GM23338 (cell line): ENCODE data around the gene NSRP1. TPM values are rescaled to one million over a fixed set of nuclear protein-coding genes. Genes with fewer than 3 reads are reported as not detected.

Source experiments
- ATAC-seq: fragments of 200-7000 bp; cut with Tn5 transposase; 3 replicates; pipeline ENCODE4 v1.9.1; 2020
- DNase-seq: peaks from one replicate; pipeline ENCODE4 v3.0.0-alpha.2; 2015; ENCODE audit warnings: low spot score
- H2AFZ ChIP-seq: fragments of 200-600 bp; sonication (generic); 2 replicates; pipeline ENCODE4 v1.8.0; 2016; ENCODE audit warnings: antibody characterized with exemption, mild to moderate bottlenecking, moderate library complexity
- H3F3A ChIP-seq: fragments of 200-600 bp; sonication (generic); replicated peaks from 2 replicates; pipeline ENCODE4 v1.8.0; 2017; ENCODE audit warnings: antibody characterized with exemption, mixed run types, low read depth
- H3K27ac ChIP-seq: fragments of 200-600 bp; sonication (generic); 2 replicates; pipeline ENCODE4 v1.6.1; 2016; ENCODE audit warnings: low read depth
- H3K27me3 ChIP-seq: fragments of 200-600 bp; sonication (generic); 2 replicates; pipeline ENCODE4 v1.8.0; 2016; ENCODE audit warnings: mild to moderate bottlenecking, mixed run types, moderate library complexity; ENCODE audit not compliant: insufficient read depth
- H3K36me3 ChIP-seq: fragments of 200-600 bp; sonication (generic); 2 replicates; pipeline ENCODE4 v1.8.0; 2016; ENCODE audit warnings: mild to moderate bottlenecking; ENCODE audit not compliant: insufficient read depth
- H3K4me1 ChIP-seq: fragments of 200-600 bp; sonication (generic); 2 replicates; pipeline ENCODE4 v1.8.0; 2016; ENCODE audit warnings: mild to moderate bottlenecking, moderate library complexity; ENCODE audit not compliant: insufficient read depth
- H3K4me2 ChIP-seq: fragments of 200-600 bp; sonication (generic); 2 replicates; pipeline ENCODE4 v1.7.1; 2017; ENCODE audit warnings: mixed run types
- H3K4me3 ChIP-seq: fragments of 200-600 bp; sonication (generic); 2 replicates; pipeline ENCODE4 v1.6.1; 2016; ENCODE audit warnings: mixed run types
- H3K79me2 ChIP-seq: fragments of 200-600 bp; sonication (generic); replicated peaks from 2 replicates; pipeline ENCODE4 v1.8.0; 2017; ENCODE audit warnings: mild to moderate bottlenecking; ENCODE audit not compliant: insufficient read depth
- H3K9me2 ChIP-seq: fragments of 200-600 bp; sonication (generic); 2 replicates; pipeline ENCODE4 v1.8.0; 2017; ENCODE audit not compliant: insufficient read depth
- H4K20me1 ChIP-seq: fragments of 200-600 bp; sonication (generic); replicated peaks from 2 replicates; pipeline ENCODE4 v1.8.0; 2017; ENCODE audit warnings: mild to moderate bottlenecking; ENCODE audit not compliant: insufficient read depth
- H3K27ac Mint-ChIP-seq: 2 replicates; pipeline ENCODE4 v1.8.0; 2020; ENCODE audit warnings: inconsistent platforms, mild to moderate bottlenecking, moderate library complexity, mixed read lengths
- H3K27me3 Mint-ChIP-seq: 3 replicates; pipeline ENCODE4 v1.8.0; 2022; ENCODE audit warnings: low read depth, mild to moderate bottlenecking, moderate library complexity, mixed read lengths, inconsistent platforms; ENCODE audit not compliant: insufficient read depth, poor library complexity
- H3K36me3 Mint-ChIP-seq: 3 replicates; pipeline ENCODE4 v1.8.0; 2021; ENCODE audit warnings: low read depth, mild to moderate bottlenecking, inconsistent platforms, moderate library complexity, mixed read lengths
- H3K4me1 Mint-ChIP-seq: 3 replicates; pipeline ENCODE4 v1.8.0; 2020; ENCODE audit warnings: mild to moderate bottlenecking, inconsistent platforms, mixed read lengths
- H3K4me3 Mint-ChIP-seq: 3 replicates; pipeline ENCODE4 v1.8.0; 2021; ENCODE audit warnings: moderate library complexity, mild to moderate bottlenecking, inconsistent platforms, mixed read lengths
- H3K9me3 Mint-ChIP-seq: 3 replicates; pipeline ENCODE4 v1.8.0; 2020; ENCODE audit warnings: moderate library complexity, mild to moderate bottlenecking, inconsistent platforms, mixed read lengths
- CREB1 ChIP-seq: fragments of 250-450 bp; sonication (Bioruptor Pico); IDR thresholded peaks from 2 replicates; pipeline ENCODE4 v1.5.0; 2020; ENCODE audit warnings: low read depth, mild to moderate bottlenecking, moderate library complexity
- CTCF ChIP-seq, 2 experiments: fragments of 200-600 bp in 1 of 2; sonication (generic) in 1 of 2; conservative IDR thresholded peaks; 2 replicates each; pipeline versions ENCODE4 v1.5.1 to v1.6.1; 2016 to 2017; ENCODE audit warnings: antibody characterized with exemption in 2 of 2, low read depth in 2 of 2, mild to moderate bottlenecking in 2 of 2, moderate library complexity in 1 of 2
- EZH2 ChIP-seq: fragments of 200-600 bp; sonication (generic); IDR thresholded peaks from one replicate; pipeline ENCODE4 v1.8.0; 2017; ENCODE audit warnings: antibody characterized with exemption, mild to moderate bottlenecking, low read depth; ENCODE audit not compliant: unreplicated experiment
- EZH2phosphoT487 ChIP-seq: fragments of 200-600 bp; sonication (generic); IDR thresholded peaks from one replicate; pipeline ENCODE4 v1.8.1; 2018; ENCODE audit warnings: antibody characterized with exemption; ENCODE audit not compliant: unreplicated experiment
- JUNB ChIP-seq: IDR thresholded peaks from one replicate; pipeline ENCODE4 v1.6.1; 2016; ENCODE audit warnings: antibody characterized with exemption; ENCODE audit not compliant: unreplicated experiment
- NANOG ChIP-seq: IDR thresholded peaks from 2 replicates; pipeline ENCODE4 v1.6.1; 2016; ENCODE audit warnings: antibody characterized with exemption, borderline replicate concordance
- POLR2AphosphoS5 ChIP-seq: IDR thresholded peaks from 2 replicates; pipeline ENCODE4 v1.6.1; 2016; ENCODE audit warnings: antibody characterized with exemption, low read depth
- STAT1 ChIP-seq: IDR thresholded peaks from one replicate; pipeline ENCODE4 v1.6.1; 2016; ENCODE audit warnings: antibody characterized with exemption; ENCODE audit not compliant: unreplicated experiment
- ZNF114 ChIP-seq: fragments of 250-450 bp; sonication (Bioruptor Pico); IDR thresholded peaks from 2 replicates; pipeline ENCODE4 v1.5.0; 2020; ENCODE audit warnings: mild to moderate bottlenecking, moderate library complexity
- ZNF331 ChIP-seq: fragments of 250-450 bp; sonication (Bioruptor Pico); IDR thresholded peaks from 2 replicates; pipeline ENCODE4 v1.5.0; 2020; ENCODE audit warnings: low read depth, mild to moderate bottlenecking, moderate library complexity
- polyA plus RNA-seq: library from polyadenylated mRNA; unstranded; fragments of >200 nt; fragmentation: Nextera tagmentation; extraction: Ambion mirVana; gene quantifications from 2 replicates; pipeline ENCODE4 v1.2.1, GENCODE V29; 2016
- total RNA-seq: library from RNA; depleted of rRNA; stranded (reverse); fragments of >200 nt; shearing (Covaris generic); gene quantifications from 2 replicates; pipeline ENCODE4 v1.2.3, GENCODE V29; 2014
- TF ChIP-seq, protein P1 (sequence below): IDR thresholded peaks from 2 replicates; pipeline ENCODE4 v1.6.1; 2016; ENCODE audit warnings: antibody characterized with exemption
- TF ChIP-seq, protein P2 (sequence below): IDR thresholded peaks from one replicate; pipeline ENCODE4 v1.6.1; 2018; ENCODE audit warnings: antibody characterized with exemption; ENCODE audit not compliant: unreplicated experiment

NSRP1 gene
- total and polyA plus RNA-seq, 2 experiments from 2014 or later, result 15.7 to 110 TPM

DNA sequence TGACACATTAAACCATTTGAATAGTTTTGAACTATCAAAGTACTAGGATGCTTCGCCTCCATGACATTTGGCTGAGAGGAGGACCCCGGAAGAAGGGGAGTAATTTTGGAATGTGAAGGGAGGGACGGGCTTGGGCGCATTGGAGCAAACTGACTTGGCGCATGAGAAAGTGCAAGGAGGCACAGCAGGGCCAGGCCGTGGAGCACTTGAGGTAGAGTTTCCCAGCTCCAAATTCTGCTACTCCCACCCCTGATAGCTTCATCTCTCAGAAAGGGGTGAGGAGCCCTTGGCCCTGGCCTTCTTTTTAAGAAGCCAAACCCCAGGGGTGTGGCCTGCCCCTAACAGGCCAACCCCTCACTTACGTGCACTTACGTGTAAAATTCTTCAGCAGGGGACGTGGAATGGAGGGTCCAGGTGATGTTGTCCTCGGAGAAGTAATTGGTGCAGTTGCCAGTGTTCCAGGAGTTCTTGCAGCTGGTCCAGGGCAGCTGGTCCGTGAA is 101.2 kb downstream of the NSRP1 start (continued):
- TF ChIP-seq POLR2AphosphoS5, result no peak
- TF ChIP-seq, protein P1, sequence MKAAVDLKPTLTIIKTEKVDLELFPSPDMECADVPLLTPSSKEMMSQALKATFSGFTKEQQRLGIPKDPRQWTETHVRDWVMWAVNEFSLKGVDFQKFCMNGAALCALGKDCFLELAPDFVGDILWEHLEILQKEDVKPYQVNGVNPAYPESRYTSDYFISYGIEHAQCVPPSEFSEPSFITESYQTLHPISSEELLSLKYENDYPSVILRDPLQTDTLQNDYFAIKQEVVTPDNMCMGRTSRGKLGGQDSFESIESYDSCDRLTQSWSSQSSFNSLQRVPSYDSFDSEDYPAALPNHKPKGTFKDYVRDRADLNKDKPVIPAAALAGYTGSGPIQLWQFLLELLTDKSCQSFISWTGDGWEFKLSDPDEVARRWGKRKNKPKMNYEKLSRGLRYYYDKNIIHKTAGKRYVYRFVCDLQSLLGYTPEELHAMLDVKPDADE, result no peak
- no peak for TF ChIP-seq EZH2phosphoT487

GRCh38 chr17:30218799-30219198 is 102.2 kb downstream of the NSRP1 start:
- ATAC-seq (peak; percentile 38; the same call in 2 of the 3 replicates), DNase-seq (no peak)
- no peaks in the 10 kb centered on the region for H4K20me1 ChIP-seq
- H3K4me1 ChIP-seq, result no peaks in the 10 kb centered on the region
- no peaks in the 10 kb centered on the region for H3K36me3 ChIP-seq
- H3K4me2 ChIP-seq, result no peak overlapping the region
- Mint-ChIP-seq H3K27me3 (peaks cover 3% of the 10 kb centered on the region), H3K4me3 (no peak overlapping the region), H3K4me1 (peaks cover 2% of the 10 kb centered on the region; the same call in 1 of the 3 replicates), H3K36me3 (no peaks in the 10 kb centered on the region), H3K27ac (no peak overlapping the region), H3K9me3 (no peaks in the 10 kb centered on the region)
- H2AFZ ChIP-seq, result no peak overlapping the region
- H3K4me3 ChIP-seq, result no peak overlapping the region
- H3K27ac ChIP-seq, result no peak overlapping the region
- H3K27me3 ChIP-seq, result no peaks in the 10 kb centered on the region
- H3K9me2 ChIP-seq, result no peaks in the 10 kb centered on the region
- no peaks in the 10 kb centered on the region for H3K79me2 ChIP-seq
- TF ChIP-seq, protein P2, sequence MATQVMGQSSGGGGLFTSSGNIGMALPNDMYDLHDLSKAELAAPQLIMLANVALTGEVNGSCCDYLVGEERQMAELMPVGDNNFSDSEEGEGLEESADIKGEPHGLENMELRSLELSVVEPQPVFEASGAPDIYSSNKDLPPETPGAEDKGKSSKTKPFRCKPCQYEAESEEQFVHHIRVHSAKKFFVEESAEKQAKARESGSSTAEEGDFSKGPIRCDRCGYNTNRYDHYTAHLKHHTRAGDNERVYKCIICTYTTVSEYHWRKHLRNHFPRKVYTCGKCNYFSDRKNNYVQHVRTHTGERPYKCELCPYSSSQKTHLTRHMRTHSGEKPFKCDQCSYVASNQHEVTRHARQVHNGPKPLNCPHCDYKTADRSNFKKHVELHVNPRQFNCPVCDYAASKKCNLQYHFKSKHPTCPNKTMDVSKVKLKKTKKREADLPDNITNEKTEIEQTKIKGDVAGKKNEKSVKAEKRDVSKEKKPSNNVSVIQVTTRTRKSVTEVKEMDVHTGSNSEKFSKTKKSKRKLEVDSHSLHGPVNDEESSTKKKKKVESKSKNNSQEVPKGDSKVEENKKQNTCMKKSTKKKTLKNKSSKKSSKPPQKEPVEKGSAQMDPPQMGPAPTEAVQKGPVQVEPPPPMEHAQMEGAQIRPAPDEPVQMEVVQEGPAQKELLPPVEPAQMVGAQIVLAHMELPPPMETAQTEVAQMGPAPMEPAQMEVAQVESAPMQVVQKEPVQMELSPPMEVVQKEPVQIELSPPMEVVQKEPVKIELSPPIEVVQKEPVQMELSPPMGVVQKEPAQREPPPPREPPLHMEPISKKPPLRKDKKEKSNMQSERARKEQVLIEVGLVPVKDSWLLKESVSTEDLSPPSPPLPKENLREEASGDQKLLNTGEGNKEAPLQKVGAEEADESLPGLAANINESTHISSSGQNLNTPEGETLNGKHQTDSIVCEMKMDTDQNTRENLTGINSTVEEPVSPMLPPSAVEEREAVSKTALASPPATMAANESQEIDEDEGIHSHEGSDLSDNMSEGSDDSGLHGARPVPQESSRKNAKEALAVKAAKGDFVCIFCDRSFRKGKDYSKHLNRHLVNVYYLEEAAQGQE, result no peak
- TF ChIP-seq EZH2 (no peak), JUNB (no peak), ZNF331 (CRISPR knock-in tag) (no peak), NANOG (no peak), POLR2AphosphoS5 (no peak), EZH2phosphoT487 (no peak), ZNF114 (CRISPR knock-in tag) (no peak), CREB1 (CRISPR knock-in tag) (no peak), CTCF (conservative IDR thresholded peaks at IDR 0.05; ENCODE audit: low read depth in 2 of 2) (no peak), STAT1 (no peak)
- TF ChIP-seq, protein P1, result no peak
- H3F3A ChIP-seq, result no peaks in the 10 kb centered on the region
